ENCODE results near the gene ISOC2.

Gene ISOC2

GRCh38 chr19:55447421-55448174, 13.8 kb downstream of the ISOC2 start:
- H3K27me3 ChIP-seq (ENCODE audit: control insufficient read depth, insufficient read depth, low read length), result peaks cover 50% of the 10 kb centered on the region
- H3K9me3 ChIP-seq (ENCODE audit: control insufficient read depth, insufficient read depth, low read length), result no peaks in the 10 kb centered on the region
- peaks cover 2% of the 10 kb centered on the region; the same call in 1 of the 2 replicates for H3K4me1 ChIP-seq (ENCODE audit: control insufficient read depth, insufficient read depth, low read length)
- WGBS (ENCODE audit: insufficient coverage, insufficient read length), result 100% methylated on average over 2 of the region's 16 CpGs
- H3K4me3 ChIP-seq (ENCODE audit: low read length), result no peak overlapping the region
- H3K27ac ChIP-seq (ENCODE audit: low read length), result no peak overlapping the region
- DNase-seq (ENCODE audit: low read depth, low spot score), result no peak
- no peaks in the 10 kb centered on the region for H3K36me3 ChIP-seq (ENCODE audit: control insufficient read depth, insufficient read depth, low read length)

- no peak overlapping the region for H3K27ac ChIP-seq (ENCODE audit: low read length)
- WGBS (ENCODE audit: insufficient coverage, insufficient read length), result no CpG with 5 or more reads among the region's 8 CpGs
- no peak for DNase-seq (ENCODE audit: low read depth, low spot score)
- H3K36me3 ChIP-seq (ENCODE audit: control insufficient read depth, insufficient read depth, low read length), result no peaks in the 10 kb centered on the region
- H3K4me3 ChIP-seq (ENCODE audit: low read length), result no peak overlapping the region
- H3K4me1 ChIP-seq (ENCODE audit: control insufficient read depth, insufficient read depth, low read length), result no peaks in the 10 kb centered on the region; the same call in 1 of the 2 replicates
- H3K27me3 ChIP-seq (ENCODE audit: control insufficient read depth, insufficient read depth, low read length), result peaks cover 52% of the 10 kb centered on the region
- H3K9me3 ChIP-seq (ENCODE audit: control insufficient read depth, insufficient read depth, low read length), result no peaks in the 10 kb centered on the region
Observed at GRCh38 chr19:55446060-55446459, 15.4 kb downstream of the ISOC2 start.

GRCh38 chr19:55444646-55445045, 16.8 kb downstream of the ISOC2 start:
- no peaks in the 10 kb centered on the region; the same call in 1 of the 2 replicates for H3K4me1 ChIP-seq (ENCODE audit: control insufficient read depth, insufficient read depth, low read length)
- peaks cover 46% of the 10 kb centered on the region for H3K27me3 ChIP-seq (ENCODE audit: control insufficient read depth, insufficient read depth, low read length)
- no CpG with 5 or more reads among the region's 11 CpGs for WGBS (ENCODE audit: insufficient coverage, insufficient read length)

GRCh38 chr19:55443824-55444480, 17.5 kb downstream of the ISOC2 start:
- Histone ChIP-seq H3K4me3 (ENCODE audit: low read length) (no peak overlapping the region), H3K27ac (ENCODE audit: low read length) (no peak overlapping the region), H3K36me3 (ENCODE audit: control insufficient read depth, insufficient read depth, low read length) (no peaks in the 10 kb centered on the region), H3K27me3 (ENCODE audit: control insufficient read depth, insufficient read depth, low read length) (peaks cover 44% of the 10 kb centered on the region), H3K9me3 (ENCODE audit: control insufficient read depth, insufficient read depth, low read length) (no peaks in the 10 kb centered on the region), H3K4me1 (ENCODE audit: control insufficient read depth, insufficient read depth, low read length) (no peaks in the 10 kb centered on the region; the same call in 1 of the 2 replicates)
- no CpG with 5 or more reads among the region's 18 CpGs for WGBS (ENCODE audit: insufficient coverage, insufficient read length)
- DNase-seq (ENCODE audit: low read depth, low spot score), result no peak

More at GRCh38 chr19:55444646-55445045, 16.8 kb downstream of the ISOC2 start:
- H3K27ac ChIP-seq (ENCODE audit: low read length), result no peak overlapping the region
- no peaks in the 10 kb centered on the region for H3K36me3 ChIP-seq (ENCODE audit: control insufficient read depth, insufficient read depth, low read length)
- DNase-seq (ENCODE audit: low read depth, low spot score), result no peak
- H3K9me3 ChIP-seq (ENCODE audit: control insufficient read depth, insufficient read depth, low read length), result no peaks in the 10 kb centered on the region
- H3K4me3 ChIP-seq (ENCODE audit: low read length), result no peak overlapping the region

GRCh38 chr19:55443045-55443823, 18.2 kb downstream of the ISOC2 start, which contains the start of gene SHISA7:
SHISA7 (minus strand) TSS chr19:55443300; CDS start chr19:55442863, 437 bp downstream.
- no peak within 1 kb of the TSS for H3K27ac ChIP-seq (ENCODE audit: low read length)
- H3K36me3 ChIP-seq (ENCODE audit: control insufficient read depth, insufficient read depth, low read length), result no peaks in the 10 kb centered on the region
- peaks cover 44% of the 10 kb centered on the region for H3K27me3 ChIP-seq (ENCODE audit: control insufficient read depth, insufficient read depth, low read length)
- H3K4me1 ChIP-seq (ENCODE audit: control insufficient read depth, insufficient read depth, low read length), result no peaks in the 10 kb centered on the region; the same call in 1 of the 2 replicates
- no peak for DNase-seq (ENCODE audit: low read depth, low spot score)
- no CpG with 5 or more reads among the region's 43 CpGs for whole genome bisulfite sequencing (ENCODE audit: insufficient coverage, insufficient read length)
- no peaks in the 10 kb centered on the region for H3K9me3 ChIP-seq (ENCODE audit: control insufficient read depth, insufficient read depth, low read length)
- peak within 1 kb of the TSS; percentile 23; the same call in 1 of the 2 replicates for H3K4me3 ChIP-seq (ENCODE audit: low read length)

GRCh38 chr19:55442372-55442961, 19.0 kb downstream of the ISOC2 start:
- Histone ChIP-seq H3K27ac (ENCODE audit: low read length) (no peak overlapping the region), H3K36me3 (ENCODE audit: control insufficient read depth, insufficient read depth, low read length) (no peaks in the 10 kb centered on the region), H3K4me3 (ENCODE audit: low read length) (peak overlapping the region; percentile 16; the same call in 1 of the 2 replicates), H3K9me3 (ENCODE audit: control insufficient read depth, insufficient read depth, low read length) (no peaks in the 10 kb centered on the region), H3K4me1 (ENCODE audit: control insufficient read depth, insufficient read depth, low read length) (peaks cover 2% of the 10 kb centered on the region; the same call in 1 of the 2 replicates), H3K27me3 (ENCODE audit: control insufficient read depth, insufficient read depth, low read length) (peaks cover 41% of the 10 kb centered on the region)
- DNase-seq (ENCODE audit: low read depth, low spot score), result no peak
- no CpG with 5 or more reads among the region's 72 CpGs for WGBS (ENCODE audit: insufficient coverage, insufficient read length)

GRCh38 chr19:55441692-55442321, 19.6 kb downstream of the ISOC2 start:
- peaks cover 36% of the 10 kb centered on the region for H3K27me3 ChIP-seq (ENCODE audit: control insufficient read depth, insufficient read depth, low read length)
- H3K36me3 ChIP-seq (ENCODE audit: control insufficient read depth, insufficient read depth, low read length), result no peaks in the 10 kb centered on the region
- H3K4me3 ChIP-seq (ENCODE audit: low read length), result no peak overlapping the region; the same call in 1 of the 2 replicates
- H3K27ac ChIP-seq (ENCODE audit: low read length), result no peak overlapping the region
- H3K9me3 ChIP-seq (ENCODE audit: control insufficient read depth, insufficient read depth, low read length), result no peaks in the 10 kb centered on the region
- no CpG with 5 or more reads among the region's 39 CpGs for WGBS (ENCODE audit: insufficient coverage, insufficient read length)
- peaks cover 3% of the 10 kb centered on the region; the same call in 1 of the 2 replicates for H3K4me1 ChIP-seq (ENCODE audit: control insufficient read depth, insufficient read depth, low read length)
- DNase-seq (ENCODE audit: low read depth, low spot score), result no peak

- no peak for DNase-seq (ENCODE audit: low read depth, low spot score)
- Histone ChIP-seq H3K36me3 (ENCODE audit: control insufficient read depth, insufficient read depth, low read length) (no peaks in the 10 kb centered on the region), H3K9me3 (ENCODE audit: control insufficient read depth, insufficient read depth, low read length) (no peaks in the 10 kb centered on the region), H3K4me1 (ENCODE audit: control insufficient read depth, insufficient read depth, low read length) (peaks cover 3% of the 10 kb centered on the region; the same call in 1 of the 2 replicates), H3K27me3 (ENCODE audit: control insufficient read depth, insufficient read depth, low read length) (peaks cover 35% of the 10 kb centered on the region), H3K27ac (ENCODE audit: low read length) (no peak overlapping the region), H3K4me3 (ENCODE audit: low read length) (no peak overlapping the region; the same call in 1 of the 2 replicates)
- no CpG with 5 or more reads among the region's 21 CpGs for WGBS (ENCODE audit: insufficient coverage, insufficient read length)
Observed at GRCh38 chr19:55441319-55441691, 20.1 kb downstream of the ISOC2 start.

- H3K4me1 ChIP-seq (ENCODE audit: control insufficient read depth, insufficient read depth, low read length), result peaks cover 3% of the 10 kb centered on the region; the same call in 1 of the 2 replicates
- WGBS (ENCODE audit: insufficient coverage, insufficient read length), result no CpG with 5 or more reads among the region's 39 CpGs
- H3K36me3 ChIP-seq (ENCODE audit: control insufficient read depth, insufficient read depth, low read length), result no peaks in the 10 kb centered on the region
- H3K9me3 ChIP-seq (ENCODE audit: control insufficient read depth, insufficient read depth, low read length), result no peaks in the 10 kb centered on the region
- peaks cover 34% of the 10 kb centered on the region for H3K27me3 ChIP-seq (ENCODE audit: control insufficient read depth, insufficient read depth, low read length)
- DNase-seq (ENCODE audit: low read depth, low spot score), result no peak
- H3K4me3 ChIP-seq (ENCODE audit: low read length), result peak overlapping the region; percentile 33; the same call in 1 of the 2 replicates
- no peak overlapping the region for H3K27ac ChIP-seq (ENCODE audit: low read length)
Observed at GRCh38 chr19:55440411-55441105, 20.9 kb downstream of the ISOC2 start.

All from iPS DF 6.9 (cell line).